HCT116 (cell line): ENCODE results near the gene RCL1. TPM values are rescaled to one million over a fixed set of nuclear protein-coding genes. Genes with fewer than 3 reads are reported as not detected.

Experiments
- ATAC-seq: fragments of 200-7000 bp; cut with Tn5 transposase; 2 replicates; pipeline ENCODE4 v1.9.1; 2020; ENCODE audit warnings: mild to moderate bottlenecking, moderate library complexity
- BruUV-seq: library from RNA; stranded (reverse); fragments of 400-500 nt; replicated peaks from 2 replicates; lab custom pipeline; 2021; lab: Mats Ljungman, UMichigan
- CTCF ChIA-PET: fragments of 300-600 bp; sonication (Branson Sonifier 250); formaldehyde crosslinking; loops from one replicate; lab custom pipeline; 2021; ENCODE audit warnings: antibody characterized with exemption; lab: Charles Lee
- POLR2A ChIA-PET: fragments of 300-600, 350-600 bp; sonication (Branson Sonifier 250); formaldehyde crosslinking; loops from one replicate; lab custom pipeline; 2021; ENCODE audit warnings: antibody characterized with exemption; lab: Charles Lee
- RAD21 ChIA-PET, 2 experiments: fragments of 300-600 bp; sonication (Branson Sonifier 250); formaldehyde crosslinking; loops; one replicate each; lab custom pipeline; 2023; ENCODE audit warnings: low total read pairs in 2 of 2; ENCODE audit not compliant: uncharacterized antibody in 2 of 2, unreplicated experiment in 2 of 2, low non-redundant PET in 1 of 2; lab: Charles Lee
- DNase-seq: peaks from one replicate; pipeline ENCODE4 v3.0.0-alpha.2; 2010; ENCODE audit warnings: low read depth, low spot score
- H2AFZ ChIP-seq: fragments of 200-600 bp; shearing (Covaris generic), sonication (generic); 2 replicates; pipeline ENCODE4 v1.6.1; 2017; ENCODE audit warnings: low read depth, mixed run types, mixed read lengths, antibody characterized with exemption, low read length; ENCODE audit not compliant: poor library complexity, severe bottlenecking
- H3K27ac ChIP-seq: 2 replicates; pipeline ENCODE4 v1.5.1; 2012; ENCODE audit warnings: low read depth, low read length
- H3K27me3 ChIP-seq: fragments of 200-600 bp; sonication (generic); 2 replicates; pipeline ENCODE4 v1.6.1; 2016; ENCODE audit warnings: mixed run types, low read length, mixed read lengths; ENCODE audit not compliant: insufficient read depth
- H3K36me3 ChIP-seq, 2 experiments: fragments of 200-500 bp in 1 of 2; fragments of 200-600 bp in 1 of 2; sonication (Bioruptor generic) in 1 of 2; sonication (generic) in 1 of 2; 2 replicates each; pipeline versions ENCODE4 v1.5.1 to v1.6.1; 2014 to 2016; ENCODE audit warnings: low read length in 2 of 2, inconsistent platforms in 1 of 2, mixed read lengths in 1 of 2, mixed run types in 1 of 2; ENCODE audit not compliant: insufficient read depth in 2 of 2, control insufficient read depth in 1 of 2
- H3K4me1 ChIP-seq, 2 experiments: fragments of 200-600 bp in 1 of 2; sonication (generic) in 1 of 2; 2 replicates each; pipeline versions ENCODE4 v1.5.1 to v1.6.1; 2012 to 2017; ENCODE audit warnings: low read length in 2 of 2, inconsistent platforms in 1 of 2, mild to moderate bottlenecking in 1 of 2, mixed read lengths in 1 of 2, mixed run types in 1 of 2, moderate library complexity in 1 of 2; ENCODE audit not compliant: insufficient read depth in 2 of 2, control insufficient read depth in 1 of 2
- H3K4me2 ChIP-seq: fragments of 200-600 bp; sonication (generic); 2 replicates; pipeline ENCODE4 v1.6.1; 2017; ENCODE audit warnings: mixed run types, low read length, mixed read lengths
- H3K4me3 ChIP-seq, 2 experiments: fragments of 200-600 bp in 1 of 2; sonication (generic) in 1 of 2; replicated peaks in 1 of 2; 2 replicates each; pipeline ENCODE4 v1.5.1; 2011 to 2016; ENCODE audit warnings: low read length in 2 of 2, control low read depth in 1 of 2, low read depth in 1 of 2, mild to moderate bottlenecking in 1 of 2, mixed read lengths in 1 of 2, mixed run types in 1 of 2
- H3K79me2 ChIP-seq: fragments of 200-600 bp; sonication (generic); 2 replicates; pipeline ENCODE4 v1.6.1; 2017; ENCODE audit warnings: mild to moderate bottlenecking, mixed run types, low read length, moderate library complexity, mixed read lengths; ENCODE audit not compliant: insufficient read depth
- H3K9ac ChIP-seq: fragments of 200-600 bp; sonication (generic); 2 replicates; pipeline ENCODE4 v1.6.1; 2016; ENCODE audit warnings: low read length, mixed read lengths
- H3K9me2 ChIP-seq: fragments of 200-600 bp; sonication (generic), shearing (Covaris generic); 2 replicates; pipeline ENCODE4 v1.6.1; 2017; ENCODE audit warnings: mixed run types, mild to moderate bottlenecking, moderate library complexity; ENCODE audit not compliant: insufficient read depth
- H3K9me3 ChIP-seq, 2 experiments: fragments of 200-500 bp in 1 of 2; fragments of 200-600 bp in 1 of 2; sonication (Bioruptor generic) in 1 of 2; sonication (generic) in 1 of 2; 2 replicates each; pipeline ENCODE4 v1.6.1; 2014 to 2017; ENCODE audit warnings: low read length in 2 of 2, mixed read lengths in 2 of 2, inconsistent platforms in 1 of 2, low read depth in 1 of 2, mild to moderate bottlenecking in 1 of 2, mixed run types in 1 of 2, moderate library complexity in 1 of 2; ENCODE audit not compliant: control insufficient read depth in 1 of 2, insufficient read depth in 1 of 2
- H4K20me1 ChIP-seq: fragments of 200-600 bp; sonication (generic), shearing (Covaris generic); 2 replicates; pipeline ENCODE4 v1.6.1; 2017; ENCODE audit warnings: mixed run types, mild to moderate bottlenecking, moderate library complexity; ENCODE audit not compliant: insufficient read depth
- CEBPB ChIP-seq: IDR thresholded peaks from 2 replicates; pipeline ENCODE4 v1.6.1; 2012; ENCODE audit warnings: low read depth
- ELF1 ChIP-seq: IDR thresholded peaks from 2 replicates; pipeline ENCODE4 v1.6.1; 2012; ENCODE audit warnings: low read depth, borderline replicate concordance
- EZH2 ChIP-seq: fragments of 200-600 bp; sonication (generic); IDR thresholded peaks from 2 replicates; pipeline ENCODE4 v1.6.1; 2017; ENCODE audit warnings: antibody characterized with exemption, mixed run types
- EZH2phosphoT487 ChIP-seq: fragments of 200-600 bp; IDR thresholded peaks from 2 replicates; pipeline ENCODE4 v1.6.1; 2018; ENCODE audit warnings: antibody characterized with exemption, borderline replicate concordance
- FOSL1 ChIP-seq: IDR thresholded peaks from 2 replicates; pipeline ENCODE4 v1.6.1; 2012; ENCODE audit warnings: low read depth
- JUND ChIP-seq: IDR thresholded peaks from 2 replicates; pipeline ENCODE4 v1.6.1; 2012
- MAX ChIP-seq: IDR thresholded peaks from 2 replicates; pipeline ENCODE4 v1.6.1; 2012
- POLR2A ChIP-seq: IDR thresholded peaks from 2 replicates; pipeline ENCODE4 v1.7.0; 2011; ENCODE audit warnings: borderline replicate concordance; ENCODE audit not compliant: insufficient read depth, insufficient read length; ENCODE audit errors: extremely low read depth
- POLR2AphosphoS5 ChIP-seq: IDR thresholded peaks from 2 replicates; pipeline ENCODE4 v1.6.1; 2011; ENCODE audit warnings: mild to moderate bottlenecking, low read depth, low read length, moderate library complexity
- RAD21 ChIP-seq: IDR thresholded peaks from 2 replicates; pipeline ENCODE4 v1.6.1; 2012; ENCODE audit warnings: low read depth, mild to moderate bottlenecking
- SIN3A ChIP-seq: IDR thresholded peaks from 2 replicates; pipeline ENCODE4 v1.6.1; 2012; ENCODE audit warnings: low read depth
- SP1 ChIP-seq: IDR thresholded peaks from 2 replicates; pipeline ENCODE4 v1.6.1; 2012; ENCODE audit warnings: low read depth
- SRF ChIP-seq: IDR thresholded peaks from 2 replicates; pipeline ENCODE4 v1.6.1; 2012; ENCODE audit warnings: low read depth
- TCF7L2 ChIP-seq: IDR thresholded peaks from 2 replicates; pipeline ENCODE4 v1.7.0; 2011; ENCODE audit warnings: borderline replicate concordance, inconsistent platforms; ENCODE audit not compliant: insufficient read depth, insufficient read length; ENCODE audit errors: extremely low read depth
- YY1 ChIP-seq: IDR thresholded peaks from 2 replicates; pipeline ENCODE4 v1.6.1; 2011; ENCODE audit warnings: low read length, low read depth, moderate library complexity, mild to moderate bottlenecking; ENCODE audit not compliant: insufficient replicate concordance; ENCODE audit errors: extremely low read depth
- ZFX ChIP-seq: fragments of 450-650 bp; IDR thresholded peaks from 2 replicates; pipeline ENCODE4 v1.6.1; 2017
- ZNF274 ChIP-seq: fragments of 200-500 bp; sonication (Bioruptor generic); IDR thresholded peaks from 2 replicates; pipeline ENCODE4 v1.6.1; 2014; ENCODE audit warnings: mild to moderate bottlenecking, low read depth, low read length, inconsistent platforms
- intact Hi-C: fragments of 100-400 bp; cut with micrococcal nuclease; formaldehyde crosslinking; loops from 2 replicates; pipeline ENCODE4 v1.10.0; 2022
- total RNA-seq: library from RNA; stranded (reverse); gene quantifications from one replicate; pipeline ENCODE4 v1.2.1, GENCODE V29; 2021; ENCODE audit not compliant: unreplicated experiment
- TF ChIP-seq, protein P1 (sequence below), 3 experiments: fragments of 200-600 bp in 1 of 3; sonication (generic) in 1 of 3; IDR thresholded peaks in 2 of 3; conservative IDR thresholded peaks in 1 of 3; 2 replicates each; pipeline ENCODE4 v1.5.1; 2012 to 2017; ENCODE audit warnings: low read depth in 2 of 3, low read length in 2 of 3, antibody characterized with exemption in 1 of 3, borderline replicate concordance in 1 of 3, control low read depth in 1 of 3, mild to moderate bottlenecking in 1 of 3, mixed read lengths in 1 of 3, mixed run types in 1 of 3, moderate library complexity in 1 of 3; ENCODE audit not compliant: insufficient read depth in 1 of 3
- TF ChIP-seq, protein P2 (sequence below): IDR thresholded peaks from 2 replicates; pipeline ENCODE4 v1.6.1; 2012

The RCL1 gene
- total RNA-seq, 1 experiment from 2014 or later: 29.9 TPM

DNA sequence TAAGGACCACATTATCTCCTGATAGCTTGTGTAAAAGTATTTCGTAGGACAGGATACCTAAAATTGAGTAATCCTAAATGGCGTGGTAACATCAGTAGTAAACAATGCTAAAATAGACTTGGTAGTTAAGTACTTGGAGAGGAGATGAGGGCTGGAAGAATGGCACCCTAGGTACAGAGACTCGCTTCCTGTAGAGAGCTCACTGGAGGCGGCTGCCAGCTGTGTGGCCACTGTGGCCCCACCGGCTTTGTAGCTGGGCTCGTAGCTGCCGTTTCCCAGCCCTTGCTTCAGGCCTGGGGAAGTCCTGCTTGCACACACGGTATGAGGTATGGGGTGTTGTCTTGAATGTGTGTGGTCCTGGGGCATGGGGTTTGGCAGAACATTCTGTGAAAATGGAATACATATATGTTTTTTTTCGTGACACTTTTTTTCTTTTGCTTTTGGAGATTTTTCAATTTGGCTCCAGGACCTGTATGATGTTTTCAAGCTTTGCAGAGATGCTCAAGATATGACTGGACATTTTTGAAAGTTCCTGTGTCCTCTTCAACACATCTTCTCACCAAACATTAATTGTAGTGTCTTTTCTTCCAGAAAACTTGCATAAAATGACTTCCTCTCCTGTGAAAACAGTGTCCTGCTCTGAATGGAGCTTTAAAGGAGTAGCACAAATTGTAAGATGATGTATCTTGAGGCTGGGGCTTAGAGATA, 58.0 kb downstream of the RCL1 start:
- CTCF ChIA-PET: no interaction called here
- no peak; the same call in 1 of the 2 replicates for ATAC-seq
- BruUV-seq: TSS peak; percentile 52

More for the DNA sequence above, 58.0 kb downstream of the RCL1 start:
- H3K9ac ChIP-seq: no peak overlapping the region
- no peak overlapping the region for H2AFZ ChIP-seq
- H3K9me2 ChIP-seq: no peaks in the 10 kb centered on the region
- no peak overlapping the region for H3K4me2 ChIP-seq
- ChIA-PET RAD21 (no interaction called here), POLR2A (no interaction called here)
- H3K36me3 ChIP-seq: peaks cover 17 to 19% of the 10 kb centered on the region in 2 experiments; a peak in 3 of 4 replicates
- no peak for TF ChIP-seq CEBPB
- TF ChIP-seq, protein P1, sequence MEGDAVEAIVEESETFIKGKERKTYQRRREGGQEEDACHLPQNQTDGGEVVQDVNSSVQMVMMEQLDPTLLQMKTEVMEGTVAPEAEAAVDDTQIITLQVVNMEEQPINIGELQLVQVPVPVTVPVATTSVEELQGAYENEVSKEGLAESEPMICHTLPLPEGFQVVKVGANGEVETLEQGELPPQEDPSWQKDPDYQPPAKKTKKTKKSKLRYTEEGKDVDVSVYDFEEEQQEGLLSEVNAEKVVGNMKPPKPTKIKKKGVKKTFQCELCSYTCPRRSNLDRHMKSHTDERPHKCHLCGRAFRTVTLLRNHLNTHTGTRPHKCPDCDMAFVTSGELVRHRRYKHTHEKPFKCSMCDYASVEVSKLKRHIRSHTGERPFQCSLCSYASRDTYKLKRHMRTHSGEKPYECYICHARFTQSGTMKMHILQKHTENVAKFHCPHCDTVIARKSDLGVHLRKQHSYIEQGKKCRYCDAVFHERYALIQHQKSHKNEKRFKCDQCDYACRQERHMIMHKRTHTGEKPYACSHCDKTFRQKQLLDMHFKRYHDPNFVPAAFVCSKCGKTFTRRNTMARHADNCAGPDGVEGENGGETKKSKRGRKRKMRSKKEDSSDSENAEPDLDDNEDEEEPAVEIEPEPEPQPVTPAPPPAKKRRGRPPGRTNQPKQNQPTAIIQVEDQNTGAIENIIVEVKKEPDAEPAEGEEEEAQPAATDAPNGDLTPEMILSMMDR (IDR thresholded peaks at IDR 0.05 in 2 of 3, conservative IDR thresholded peaks at IDR 0.05 in 1 of 3; ENCODE audit: borderline replicate concordance in 1 of 3, insufficient read depth in 1 of 3, low read depth in 2 of 3, low read length in 2 of 3): no peak
- TF ChIP-seq TCF7L2: no peak
- no peak for TF ChIP-seq YY1
- no peak for TF ChIP-seq EZH2phosphoT487
- no peak for TF ChIP-seq POLR2AphosphoS5
- TF ChIP-seq POLR2A: no peak
- no peak for TF ChIP-seq EZH2
- TF ChIP-seq ZFX: no peak
- TF ChIP-seq SRF: no peak
- no peak for TF ChIP-seq ELF1
- TF ChIP-seq RAD21: no peak
- no peak for TF ChIP-seq SIN3A
- no peak for TF ChIP-seq ZNF274
- no peak for TF ChIP-seq JUND
- TF ChIP-seq SP1: no peak
- TF ChIP-seq, protein P2, sequence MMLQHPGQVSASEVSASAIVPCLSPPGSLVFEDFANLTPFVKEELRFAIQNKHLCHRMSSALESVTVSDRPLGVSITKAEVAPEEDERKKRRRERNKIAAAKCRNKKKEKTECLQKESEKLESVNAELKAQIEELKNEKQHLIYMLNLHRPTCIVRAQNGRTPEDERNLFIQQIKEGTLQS: no peak
- no peak for TF ChIP-seq FOSL1
- TF ChIP-seq MAX: no peak
- no peak overlapping the region for H3K4me3 ChIP-seq
- no peak overlapping the region for H3K27ac ChIP-seq
- intact Hi-C loops: no loop called here
- no peak for DNase-seq
- H4K20me1 ChIP-seq: no peaks in the 10 kb centered on the region
- H3K9me3 ChIP-seq: no peaks in the 10 kb centered on the region
- H3K27me3 ChIP-seq: no peaks in the 10 kb centered on the region
- no peaks in the 10 kb centered on the region; the same call in 1 of the 2 replicates for H3K79me2 ChIP-seq
- H3K4me1 ChIP-seq: no peaks in the 10 kb centered on the region
